Measurements from ENCODE around the gene ALPG.
"Not testable (repeated sequence)": the region's sequence is repeated elsewhere in the genome, so short reads cannot be mapped to it uniquely, and the experiment has no call there.

ALPG gene

DNA sequence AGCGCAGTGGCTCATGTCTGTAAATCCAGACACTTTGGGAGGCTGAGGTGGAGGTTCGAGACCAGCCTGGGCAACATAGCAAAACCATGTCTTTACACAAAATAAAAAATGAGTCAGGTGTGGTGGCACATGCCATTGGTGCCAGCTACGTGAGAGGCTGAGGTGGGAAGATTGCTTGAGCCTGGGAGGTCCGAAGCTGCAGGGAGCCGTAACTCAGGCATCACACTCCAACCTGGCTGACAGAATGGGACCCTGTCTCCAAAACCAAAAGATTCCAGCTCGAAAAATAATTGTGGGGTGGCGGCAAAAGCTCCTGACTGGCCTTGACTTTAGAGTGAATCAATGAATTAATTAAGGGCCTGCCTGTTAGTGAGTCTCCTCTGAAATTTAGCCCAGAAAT is 29.3 kb upstream of the ALPG start:
- DNase-seq, result no peak

GRCh38 chr2:232377841-232378734 is 28.6 kb upstream of the ALPG start:
- DNase-seq, result no peak

- not testable (repeated sequence) for DNase-seq
These were observed 27.9 kb upstream of the ALPG start, which contains the start of gene ALPP for GRCh38 chr2:232378735-232379151. ALPP (plus strand) TSS chr2:232378751; CDS start chr2:232378803, 52 bp downstream.

GRCh38 chr2:232379610-232380590 is 26.7 kb upstream of the ALPG start:
- DNase-seq, result not testable (repeated sequence)

- DNase-seq, result not testable (repeated sequence)
These were observed 25.2 kb upstream of the ALPG start for GRCh38 chr2:232381204-232382031.

GRCh38 chr2:232382331-232383225 is 24.1 kb upstream of the ALPG start:
- DNase-seq, result no peak

DNA sequence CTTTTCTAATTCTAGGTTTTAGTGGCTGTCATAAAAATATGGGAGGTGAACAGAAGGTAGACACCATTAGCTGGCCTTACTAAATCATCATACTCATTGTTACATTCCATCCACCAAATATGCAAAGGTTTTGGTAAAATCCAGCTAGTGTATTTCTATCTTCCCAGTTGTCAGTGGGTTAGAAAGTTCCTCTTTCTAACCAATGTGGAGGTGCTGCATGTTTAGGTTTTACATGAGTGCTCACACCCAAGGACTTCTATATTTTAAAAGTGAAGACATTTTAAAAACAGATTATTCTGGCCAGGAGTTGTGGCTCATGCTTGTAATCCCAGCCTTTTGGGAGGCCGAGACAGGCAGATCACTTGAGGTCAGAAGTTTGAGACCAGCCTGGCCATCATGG is 22.2 kb upstream of the ALPG start:
- no peak for DNase-seq

- DNase-seq, result not testable (repeated sequence)
These were observed 21.6 kb upstream of the ALPG start for GRCh38 chr2:232385058-232385457.

DNA sequence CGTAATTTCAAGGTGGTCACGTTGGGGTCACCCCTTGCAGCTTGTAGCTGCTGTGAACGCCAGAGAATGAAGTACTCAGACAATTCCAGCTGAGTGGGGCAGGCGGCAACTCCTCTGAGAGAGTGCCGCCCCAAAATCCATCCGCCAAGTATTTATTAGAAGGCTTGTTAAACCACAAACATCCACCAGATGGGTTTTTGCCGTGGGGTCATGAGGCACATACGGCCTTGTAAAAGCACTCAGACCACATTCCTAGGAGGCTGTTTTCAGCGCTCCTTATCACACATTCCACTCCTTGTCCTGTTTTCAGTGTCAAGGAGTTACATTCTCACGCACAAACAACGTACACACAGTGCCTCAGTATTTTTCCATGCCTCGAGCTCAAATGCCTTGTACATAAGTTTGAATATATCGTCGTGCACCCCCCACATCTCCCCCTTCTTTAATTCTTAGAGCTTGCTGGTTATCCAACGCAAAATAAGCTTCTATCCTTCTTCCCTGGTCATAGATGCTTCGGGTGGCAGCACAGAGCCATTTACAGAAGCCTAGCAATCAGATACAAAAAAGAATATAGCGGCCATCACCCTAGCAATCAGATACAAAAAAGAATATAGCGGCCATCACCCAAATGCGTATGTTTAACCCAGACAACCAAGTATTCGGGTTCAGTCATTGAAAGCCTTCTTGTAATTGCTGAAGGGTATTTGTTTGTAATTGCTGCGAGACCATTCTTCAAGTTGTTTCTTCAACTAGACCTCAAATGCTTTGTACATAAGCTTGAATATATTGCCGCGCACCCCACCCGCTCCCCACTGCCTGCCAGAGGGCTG is 20.8 kb upstream of the ALPG start:
- DNase-seq, result no peak

DNA sequence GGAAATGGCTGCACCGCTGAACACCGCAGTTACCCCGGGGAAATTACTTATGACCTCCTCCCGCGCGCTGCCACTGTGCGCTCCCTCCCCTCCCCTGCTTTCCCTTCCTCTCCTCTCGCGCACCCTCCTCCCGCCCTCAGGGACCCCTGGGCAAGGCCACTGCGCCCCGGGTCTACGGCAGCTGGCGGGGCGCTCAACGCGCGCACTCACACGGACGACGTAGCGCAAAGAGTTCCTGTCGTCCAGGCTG is 20.2 kb upstream of the ALPG start:
- no peak for DNase-seq

DNA sequence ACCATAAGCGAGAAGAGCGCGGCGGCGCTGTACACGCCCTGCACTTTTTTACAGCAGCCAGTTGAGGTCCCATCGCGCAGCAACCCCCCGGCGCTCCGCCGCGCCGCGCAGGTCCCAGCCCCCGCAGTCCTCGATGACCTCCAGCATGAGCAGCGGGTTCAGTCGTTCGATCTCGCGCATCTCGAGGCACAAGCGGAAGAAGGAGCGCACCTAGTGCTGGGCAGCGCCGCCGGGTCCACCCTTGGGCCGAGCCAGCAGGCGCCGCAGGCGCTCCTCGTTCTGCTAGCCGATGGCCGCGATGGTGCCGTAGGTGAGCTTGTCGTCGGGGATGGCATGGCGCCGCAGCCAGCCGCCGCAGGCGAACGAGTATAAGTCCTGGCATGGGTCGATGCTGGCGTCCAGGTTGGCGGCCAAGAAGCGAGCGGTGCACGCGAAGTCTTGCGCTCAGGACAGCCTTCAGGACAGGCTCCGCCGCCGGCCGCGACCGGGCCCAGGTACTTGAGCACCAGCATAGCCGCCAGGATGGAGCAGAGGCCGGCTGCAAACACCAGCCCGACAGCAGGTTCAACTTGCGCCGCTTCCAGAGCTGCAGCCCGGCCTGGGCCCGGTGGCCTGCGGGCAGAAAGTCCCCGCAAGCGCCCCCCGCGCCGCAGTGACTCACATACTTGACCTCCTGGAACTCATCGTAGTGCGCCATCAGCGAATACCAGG is 19.7 kb upstream of the ALPG start:
- no peak for DNase-seq

- DNase-seq, result no peak
These were observed 19.0 kb upstream of the ALPG start for GRCh38 chr2:232387451-232388171.

DNA sequence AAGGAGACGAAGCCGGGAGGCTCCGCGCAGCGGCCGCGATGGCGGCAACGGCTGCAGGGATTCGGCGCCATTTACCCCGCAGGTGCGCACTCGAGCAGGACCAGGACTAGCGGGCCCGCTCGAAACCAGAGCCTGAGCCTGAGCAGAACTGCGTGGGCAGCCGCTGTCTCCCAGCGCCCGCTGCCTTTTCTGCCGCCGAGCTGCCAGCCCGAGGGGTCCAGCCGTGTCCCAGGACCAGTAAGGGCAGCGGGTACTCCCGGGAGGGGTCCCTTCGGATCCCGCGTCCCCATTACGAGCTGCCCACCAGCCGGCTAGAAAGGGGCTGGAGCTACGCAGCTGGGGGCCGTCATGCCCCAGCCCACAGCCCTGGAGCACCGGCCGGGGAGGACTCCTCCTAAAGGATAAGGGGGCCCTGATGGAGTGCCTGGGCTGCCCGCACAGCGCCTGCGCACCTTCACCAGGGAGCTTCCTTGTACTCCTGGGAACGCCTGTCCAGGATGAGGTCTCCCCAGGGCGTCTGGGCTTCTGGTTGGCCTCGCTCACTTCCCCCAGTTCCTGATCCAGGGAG is 18.2 kb upstream of the ALPG start:
- no peak for DNase-seq

- DNase-seq, result no peak
These were observed 17.3 kb upstream of the ALPG start for GRCh38 chr2:232389327-232389726.

GRCh38 chr2:232390661-232391060 is 16.0 kb upstream of the ALPG start:
- DNase-seq, result no peak

GRCh38 chr2:232393556-232393955 is 13.1 kb upstream of the ALPG start:
- no peak for DNase-seq

- DNase-seq, result not testable (repeated sequence)
These were observed 12.2 kb upstream of the ALPG start for GRCh38 chr2:232394431-232394830.

DNA sequence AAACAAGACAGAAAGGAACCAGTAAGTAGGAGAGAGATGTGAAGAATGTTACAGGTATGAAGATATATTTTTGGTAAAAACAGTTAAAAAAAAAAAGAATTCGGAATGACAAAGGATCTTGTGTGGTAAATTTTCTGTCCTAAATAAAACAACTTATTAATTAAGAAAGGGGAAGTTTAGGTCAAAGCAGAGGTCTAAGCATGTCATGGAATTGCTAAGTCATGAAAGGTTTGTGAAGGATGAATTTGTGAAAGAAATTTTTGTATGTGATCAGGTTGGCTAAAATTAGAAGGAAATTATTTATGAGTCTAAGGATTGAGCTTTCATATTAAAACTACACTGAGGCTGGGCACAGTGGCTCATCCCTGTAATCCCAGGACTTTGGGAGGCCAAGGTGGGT is 11.1 kb upstream of the ALPG start:
- no peak for DNase-seq

DNA sequence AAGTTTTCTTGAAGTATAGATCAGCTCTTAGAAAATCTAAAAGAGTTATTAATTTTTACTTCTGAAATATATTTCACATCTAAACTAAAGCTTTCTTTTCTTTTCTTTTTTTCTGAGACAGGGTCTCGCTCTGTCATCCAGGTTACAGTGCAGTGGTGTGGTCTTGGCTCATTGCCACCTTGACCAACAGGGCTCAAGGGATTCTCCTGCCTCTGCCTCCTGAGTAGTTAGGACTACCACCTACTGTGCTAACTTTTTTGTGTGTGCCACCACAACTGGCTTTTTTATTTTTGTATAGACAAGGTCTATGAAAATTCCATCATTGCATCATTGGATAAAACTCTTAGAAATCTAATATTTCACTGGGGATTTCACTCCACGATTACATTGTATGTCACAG is 10.0 kb upstream of the ALPG start:
- DNase-seq, result no peak

Measured in CD4-positive, alpha-beta T cell treated with Interleukin-10 for 1 hour (primary cell).